MM.1S (cell line): ENCODE data around the gene ABCA13.

Experiments used
- DNase-seq: peaks from one replicate; pipeline ENCODE4 v3.0.0-alpha.2; 2015
- H2AFZ ChIP-seq: fragments of 300-600 bp; sonication (generic); 2 replicates; pipeline ENCODE4 v1.6.0; 2016; ENCODE audit warnings: antibody characterized with exemption, low read length
- H3F3A ChIP-seq: fragments of 300-600 bp; sonication (generic); 2 replicates; pipeline ENCODE4 v1.6.1; 2016; ENCODE audit warnings: mild to moderate bottlenecking, antibody characterized with exemption, low read length, moderate library complexity, mixed read lengths; ENCODE audit not compliant: insufficient read depth
- H3K27ac ChIP-seq: fragments of 300-600 bp; sonication (generic); 2 replicates; pipeline ENCODE4 v1.5.1; 2016; ENCODE audit warnings: mild to moderate bottlenecking, low read length
- H3K27me3 ChIP-seq: fragments of 300-600 bp; sonication (generic); replicated peaks from 2 replicates; pipeline ENCODE4 v1.6.0; 2016; ENCODE audit warnings: low read length; ENCODE audit not compliant: insufficient read depth
- H3K36me3 ChIP-seq: fragments of 300-600 bp; sonication (generic); replicated peaks from 2 replicates; pipeline ENCODE4 v1.6.1; 2016; ENCODE audit warnings: mild to moderate bottlenecking, low read length, mixed read lengths; ENCODE audit not compliant: insufficient read depth
- H3K4me1 ChIP-seq: fragments of 300-600 bp; sonication (generic); 2 replicates; pipeline ENCODE4 v1.6.1; 2016; ENCODE audit warnings: low read length, mixed read lengths
- H3K4me2 ChIP-seq: fragments of 300-600 bp; sonication (generic); 2 replicates; pipeline ENCODE4 v1.6.0; 2016; ENCODE audit warnings: low read depth, low read length
- H3K4me3 ChIP-seq: fragments of 300-600 bp; sonication (generic); 2 replicates; pipeline ENCODE4 v1.5.1; 2016; ENCODE audit warnings: low read length, mixed read lengths
- H3K79me2 ChIP-seq: fragments of 300-600 bp; sonication (generic); 2 replicates; pipeline ENCODE4 v1.6.1; 2016; ENCODE audit warnings: mixed run types, low read length, mixed read lengths
- H3K9ac ChIP-seq: fragments of 300-600 bp; sonication (generic); 2 replicates; pipeline ENCODE4 v1.6.1; 2016; ENCODE audit warnings: low read length, mixed read lengths
- H3K9me2 ChIP-seq: fragments of 300-600 bp; sonication (generic); replicated peaks from 2 replicates; pipeline ENCODE4 v1.6.1; 2016; ENCODE audit warnings: mild to moderate bottlenecking, low read length, mixed read lengths; ENCODE audit not compliant: insufficient read depth
- H3K9me3 ChIP-seq: fragments of 300-600 bp; sonication (generic); replicated peaks from 2 replicates; pipeline ENCODE4 v1.6.1; 2016; ENCODE audit warnings: mild to moderate bottlenecking, low read length, mixed read lengths; ENCODE audit not compliant: insufficient read depth
- H4K20me1 ChIP-seq: fragments of 300-600 bp; sonication (generic); 2 replicates; pipeline ENCODE4 v1.6.1; 2016; ENCODE audit warnings: mild to moderate bottlenecking, low read length, moderate library complexity, mixed read lengths; ENCODE audit not compliant: insufficient read depth
- CTCF ChIP-seq: fragments of 300-600 bp; sonication (generic); IDR thresholded peaks from 2 replicates; pipeline ENCODE4 v1.5.1; 2016; ENCODE audit warnings: antibody characterized with exemption, low read length, mixed read lengths
- EZH2 ChIP-seq: fragments of 300-600 bp; sonication (generic); optimal IDR thresholded peaks from 2 replicates; pipeline ENCODE3; 2017; ENCODE audit warnings: low read depth, mild to moderate bottlenecking, antibody characterized with exemption, low read length, mixed read lengths
- EZH2phosphoT487 ChIP-seq: fragments of 300-600 bp; sonication (generic); IDR thresholded peaks from 2 replicates; pipeline ENCODE4 v1.6.1; 2018; ENCODE audit warnings: antibody characterized with exemption, low read length

Gene ABCA13

GRCh38 chr7:48182718-48183369 is 11.6 kb downstream of the ABCA13 start:
- no peak overlapping the region for H2AFZ ChIP-seq
- no peak for TF ChIP-seq EZH2phosphoT487
- no peak for TF ChIP-seq EZH2
- TF ChIP-seq CTCF = no peak
- H3K27me3 ChIP-seq = no peaks in the 10 kb centered on the region
- peak; percentile 42 for DNase-seq
- H3K4me2 ChIP-seq = peak overlapping the region; percentile 17; the same call in 1 of the 2 replicates
- H3K27ac ChIP-seq = peak overlapping the region; percentile 12; the same call in 1 of the 2 replicates
- H3K9ac ChIP-seq = no peak overlapping the region
- H3K4me3 ChIP-seq = no peak overlapping the region
- H3K36me3 ChIP-seq = no peaks in the 10 kb centered on the region
- no peaks in the 10 kb centered on the region; the same call in 1 of the 2 replicates for H3F3A ChIP-seq
- H3K79me2 ChIP-seq = no peaks in the 10 kb centered on the region
- H4K20me1 ChIP-seq = no peaks in the 10 kb centered on the region
- peaks cover 13% of the 10 kb centered on the region; the same call in 1 of the 2 replicates for H3K4me1 ChIP-seq
- no peaks in the 10 kb centered on the region for H3K9me3 ChIP-seq
- no peaks in the 10 kb centered on the region for H3K9me2 ChIP-seq

GRCh38 chr7:48183370-48183743 is 12.1 kb downstream of the ABCA13 start:
- Histone ChIP-seq H3K4me1 (peaks cover 13% of the 10 kb centered on the region; the same call in 1 of the 2 replicates), H4K20me1 (no peaks in the 10 kb centered on the region), H3K27me3 (no peaks in the 10 kb centered on the region), H3K9me3 (no peaks in the 10 kb centered on the region), H3K36me3 (no peaks in the 10 kb centered on the region), H3K4me3 (no peak overlapping the region), H3K9ac (no peak overlapping the region), H3K79me2 (no peaks in the 10 kb centered on the region), H3F3A (no peaks in the 10 kb centered on the region; the same call in 1 of the 2 replicates), H2AFZ (no peak overlapping the region), H3K27ac (peak overlapping the region; percentile 12; the same call in 1 of the 2 replicates), H3K4me2 (peak overlapping the region; percentile 17; the same call in 1 of the 2 replicates), H3K9me2 (no peaks in the 10 kb centered on the region)
- DNase-seq = no peak
- TF ChIP-seq EZH2 (no peak), CTCF (no peak), EZH2phosphoT487 (no peak)

- Histone ChIP-seq H3F3A (no peaks in the 10 kb centered on the region; the same call in 1 of the 2 replicates), H2AFZ (no peak overlapping the region), H3K4me1 (peaks cover 13% of the 10 kb centered on the region; the same call in 1 of the 2 replicates), H4K20me1 (no peaks in the 10 kb centered on the region), H3K27me3 (no peaks in the 10 kb centered on the region), H3K27ac (no peak overlapping the region), H3K4me2 (no peak overlapping the region), H3K9me3 (no peaks in the 10 kb centered on the region), H3K4me3 (no peak overlapping the region), H3K36me3 (no peaks in the 10 kb centered on the region), H3K9ac (no peak overlapping the region), H3K9me2 (no peaks in the 10 kb centered on the region), H3K79me2 (no peaks in the 10 kb centered on the region)
- DNase-seq = no peak
- TF ChIP-seq EZH2phosphoT487 = no peak
- no peak for TF ChIP-seq CTCF
- no peak for TF ChIP-seq EZH2
Measured at GRCh38 chr7:48183965-48184364, 12.7 kb downstream of the ABCA13 start.
